Endothelial cell of umbilical vein (primary cell): ENCODE measurements around the gene PLCD1.

ENCODE experiments used
- GATA2 ChIP-seq: IDR thresholded peaks from 2 replicates; pipeline ENCODE4 v1.7.0; 2011; ENCODE audit warnings: low read depth, mild to moderate bottlenecking, moderate library complexity, mixed read lengths, low read length; ENCODE audit not compliant: insufficient read length, insufficient read depth
- JUN ChIP-seq: IDR thresholded peaks from 2 replicates; pipeline ENCODE4 v1.6.1; 2011; ENCODE audit warnings: borderline replicate concordance, low read depth; ENCODE audit not compliant: insufficient read length, insufficient read depth
- MYC ChIP-seq: IDR thresholded peaks from one replicate; pipeline ENCODE4 v1.6.1; 2011; ENCODE audit warnings: mild to moderate bottlenecking, low read depth, low read length
- POLR2A ChIP-seq: IDR thresholded peaks from 2 replicates; pipeline ENCODE4 v1.6.1; 2012; ENCODE audit warnings: low read depth, mild to moderate bottlenecking, control low read depth, low read length
- TF ChIP-seq, protein P1 (sequence below), 2 donors: IDR thresholded peaks; 1 replicate in 1 of 2; 2 replicates in 1 of 2; pipeline ENCODE4 v1.5.1; 2011; ENCODE audit warnings: low read length in 2 of 2, mild to moderate bottlenecking in 2 of 2, moderate library complexity in 2 of 2, control low read depth in 1 of 2, inconsistent platforms in 1 of 2, low read depth in 1 of 2; ENCODE audit not compliant: insufficient read depth in 1 of 2; ENCODE audit errors: extremely low read depth in 1 of 2
- TF ChIP-seq, protein P2 (sequence below): IDR thresholded peaks from 2 replicates; pipeline ENCODE4 v1.6.1; 2011; ENCODE audit not compliant: insufficient read depth, insufficient read length

DNA sequence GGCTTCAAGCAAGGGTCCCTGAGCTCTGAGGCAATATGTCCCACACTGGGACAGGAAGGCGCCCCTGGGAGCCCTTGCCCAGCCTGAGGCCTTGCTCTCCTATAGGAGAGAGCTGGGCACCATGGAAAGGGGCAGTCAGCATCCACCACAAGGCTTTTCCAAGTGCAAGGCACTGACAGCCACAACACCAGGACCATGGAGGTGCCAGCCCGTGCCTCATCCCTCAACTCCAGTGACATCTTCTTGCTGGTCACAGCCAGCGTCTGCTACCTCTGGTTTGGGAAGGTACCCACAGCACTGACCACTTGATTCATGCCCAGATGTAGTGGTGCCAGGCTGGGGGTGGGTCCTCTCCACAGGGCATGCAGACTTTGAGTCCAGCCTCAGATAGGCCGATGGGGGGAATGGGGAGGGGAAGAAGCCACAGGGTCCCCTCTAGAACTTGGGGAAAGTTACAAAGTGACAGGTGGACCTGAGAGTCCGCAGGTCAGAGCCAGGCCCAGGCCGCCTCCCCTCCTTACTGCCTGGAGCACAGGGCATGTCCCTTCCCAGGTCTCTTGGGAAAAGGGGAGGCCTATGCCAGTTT lies 27.1 kb downstream of the PLCD1 start:
- TF ChIP-seq, protein P1, sequence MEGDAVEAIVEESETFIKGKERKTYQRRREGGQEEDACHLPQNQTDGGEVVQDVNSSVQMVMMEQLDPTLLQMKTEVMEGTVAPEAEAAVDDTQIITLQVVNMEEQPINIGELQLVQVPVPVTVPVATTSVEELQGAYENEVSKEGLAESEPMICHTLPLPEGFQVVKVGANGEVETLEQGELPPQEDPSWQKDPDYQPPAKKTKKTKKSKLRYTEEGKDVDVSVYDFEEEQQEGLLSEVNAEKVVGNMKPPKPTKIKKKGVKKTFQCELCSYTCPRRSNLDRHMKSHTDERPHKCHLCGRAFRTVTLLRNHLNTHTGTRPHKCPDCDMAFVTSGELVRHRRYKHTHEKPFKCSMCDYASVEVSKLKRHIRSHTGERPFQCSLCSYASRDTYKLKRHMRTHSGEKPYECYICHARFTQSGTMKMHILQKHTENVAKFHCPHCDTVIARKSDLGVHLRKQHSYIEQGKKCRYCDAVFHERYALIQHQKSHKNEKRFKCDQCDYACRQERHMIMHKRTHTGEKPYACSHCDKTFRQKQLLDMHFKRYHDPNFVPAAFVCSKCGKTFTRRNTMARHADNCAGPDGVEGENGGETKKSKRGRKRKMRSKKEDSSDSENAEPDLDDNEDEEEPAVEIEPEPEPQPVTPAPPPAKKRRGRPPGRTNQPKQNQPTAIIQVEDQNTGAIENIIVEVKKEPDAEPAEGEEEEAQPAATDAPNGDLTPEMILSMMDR (IDR thresholded peaks at IDR 0.05; ENCODE audit: extremely low read depth in 1 of 2, insufficient read depth in 1 of 2, low read depth in 1 of 2, low read length in 2 of 2), result no peak
- TF ChIP-seq POLR2A (no peak), MYC (no peak), GATA2 (no peak), JUN (no peak)
- TF ChIP-seq, protein P2, sequence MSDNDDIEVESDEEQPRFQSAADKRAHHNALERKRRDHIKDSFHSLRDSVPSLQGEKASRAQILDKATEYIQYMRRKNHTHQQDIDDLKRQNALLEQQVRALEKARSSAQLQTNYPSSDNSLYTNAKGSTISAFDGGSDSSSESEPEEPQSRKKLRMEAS, result no peak
